HUDEP-2 (cell line): ENCODE measurements around the gene ZNF212.

ENCODE experiments used
- DNase-seq, 76 experiments: peaks; one replicate each; lab custom pipeline; 2025; ENCODE audit not compliant: unreplicated experiment in 76 of 76; lab: John Stamatoyannopoulos, UW

The ZNF212 gene

GRCh38 chr7:149284343-149284742, 44.9 kb downstream of the ZNF212 start:
- no peak for DNase-seq

DNA sequence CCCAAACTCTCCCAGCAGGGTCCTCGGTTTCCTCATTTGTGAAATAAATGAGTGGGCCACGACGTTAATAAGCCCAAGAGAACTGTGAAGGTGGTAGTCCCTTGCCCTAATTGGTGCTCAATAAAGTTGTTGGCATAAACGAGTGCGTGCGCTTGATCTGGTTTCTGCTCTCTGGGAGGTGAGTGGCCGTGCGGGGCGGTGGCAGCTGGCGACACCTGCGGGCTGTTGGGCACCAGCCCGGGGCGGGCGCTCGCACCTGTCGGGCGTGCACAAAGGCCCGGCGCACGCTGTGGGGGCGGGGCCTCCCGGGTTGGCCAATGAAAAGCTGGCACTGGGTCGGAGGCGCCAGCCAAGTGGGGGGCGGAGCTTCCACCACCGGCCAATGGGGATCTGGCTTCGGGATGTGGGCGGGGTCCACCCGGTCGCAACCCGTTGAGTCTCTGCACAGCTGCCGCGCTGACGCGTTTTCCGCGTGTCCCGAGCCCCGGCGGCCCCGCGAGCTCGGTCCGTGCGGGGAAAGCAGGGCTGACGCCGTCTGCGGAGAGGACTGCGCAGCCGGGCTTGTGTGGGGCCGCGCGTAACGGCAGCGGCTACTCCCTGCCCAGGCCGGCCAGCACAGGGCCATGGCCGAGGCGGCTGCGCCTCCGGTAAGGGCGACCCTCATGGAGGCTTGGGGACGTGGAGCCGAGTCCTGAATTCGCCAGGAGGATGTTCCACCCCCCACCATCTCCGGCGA, 45.6 kb downstream of the ZNF212 start:
- DNase-seq: peak in 75 of 76 experiments; percentile 51 to 96 (median 91)

- peak in 11 of 76 experiments; percentile 3 to 52 (median 5) for DNase-seq
Measured at GRCh38 chr7:149285603-149286002, 46.2 kb downstream of the ZNF212 start.

DNA sequence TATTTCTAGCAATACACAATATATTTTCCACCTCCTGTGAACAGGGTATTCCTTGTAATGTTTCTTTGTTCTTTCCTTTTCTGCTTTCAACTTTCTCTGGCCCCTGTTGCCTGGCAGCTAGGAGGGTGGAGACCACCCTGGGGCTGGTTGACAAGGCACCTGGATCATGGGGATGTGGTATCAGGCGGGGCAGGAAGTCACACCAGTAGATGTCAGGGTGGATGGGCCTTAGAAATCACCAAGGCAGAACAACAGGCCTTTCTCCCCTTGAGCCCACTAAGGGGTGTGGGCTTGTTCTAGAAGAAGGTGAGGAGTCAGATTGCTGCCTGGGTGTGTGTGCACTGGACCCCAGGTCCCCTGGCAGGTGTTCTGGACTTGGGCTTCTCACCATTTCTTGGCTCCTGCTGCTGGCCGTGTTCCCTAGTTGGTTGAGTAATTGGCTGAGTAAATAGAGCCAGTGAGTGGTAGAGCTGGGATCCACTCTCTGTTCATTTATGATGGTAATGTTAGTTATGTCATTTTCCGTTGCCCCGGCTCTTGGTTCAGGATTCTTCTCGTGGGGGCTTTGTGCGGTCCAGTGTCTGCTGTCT, 47.5 kb downstream of the ZNF212 start:
- no peak for DNase-seq

DNA sequence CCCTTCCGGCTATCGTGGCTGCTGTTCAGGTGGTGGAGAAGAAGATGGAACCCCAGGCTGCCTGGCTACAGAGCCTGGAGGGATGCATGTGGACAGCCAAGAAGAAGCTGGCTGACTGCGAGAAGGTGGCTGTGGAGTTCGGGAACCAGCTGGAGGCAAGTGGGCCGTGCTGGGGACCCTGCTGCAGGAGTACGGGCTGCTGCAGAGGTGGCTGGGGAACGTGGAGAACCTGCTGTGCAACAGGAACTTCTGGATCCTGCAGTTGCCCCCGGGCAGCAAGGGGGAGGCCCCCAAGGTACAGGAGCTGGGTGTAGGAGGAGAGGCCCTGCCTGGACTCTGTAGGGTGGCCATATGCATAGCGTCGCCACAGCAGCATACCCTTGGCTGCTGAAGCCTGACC, 48.2 kb downstream of the ZNF212 start:
- no peak for DNase-seq

- no peak for DNase-seq
Measured at GRCh38 chr7:149289262-149289661, 49.8 kb downstream of the ZNF212 start.

DNA sequence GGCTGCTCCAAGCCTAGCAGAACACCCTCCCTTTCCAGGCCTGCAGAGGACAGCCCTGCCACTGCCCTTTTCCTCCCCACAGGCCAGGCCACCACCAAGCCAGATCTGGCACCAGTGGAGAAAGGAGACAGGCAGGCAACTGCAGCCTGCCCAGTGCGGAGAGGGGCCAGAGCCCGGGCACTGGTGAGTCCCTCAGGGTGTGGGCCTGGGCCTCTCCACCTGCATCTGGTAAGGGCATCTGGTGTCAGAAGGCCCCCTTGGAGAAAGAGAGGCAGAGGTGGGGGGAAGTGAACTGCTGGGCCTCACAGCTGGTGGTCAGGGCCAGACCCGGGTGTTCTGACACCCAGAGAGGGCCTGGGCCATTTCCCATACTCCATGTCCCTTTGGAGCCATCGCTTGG, 50.4 kb downstream of the ZNF212 start:
- no peak for DNase-seq

DNA sequence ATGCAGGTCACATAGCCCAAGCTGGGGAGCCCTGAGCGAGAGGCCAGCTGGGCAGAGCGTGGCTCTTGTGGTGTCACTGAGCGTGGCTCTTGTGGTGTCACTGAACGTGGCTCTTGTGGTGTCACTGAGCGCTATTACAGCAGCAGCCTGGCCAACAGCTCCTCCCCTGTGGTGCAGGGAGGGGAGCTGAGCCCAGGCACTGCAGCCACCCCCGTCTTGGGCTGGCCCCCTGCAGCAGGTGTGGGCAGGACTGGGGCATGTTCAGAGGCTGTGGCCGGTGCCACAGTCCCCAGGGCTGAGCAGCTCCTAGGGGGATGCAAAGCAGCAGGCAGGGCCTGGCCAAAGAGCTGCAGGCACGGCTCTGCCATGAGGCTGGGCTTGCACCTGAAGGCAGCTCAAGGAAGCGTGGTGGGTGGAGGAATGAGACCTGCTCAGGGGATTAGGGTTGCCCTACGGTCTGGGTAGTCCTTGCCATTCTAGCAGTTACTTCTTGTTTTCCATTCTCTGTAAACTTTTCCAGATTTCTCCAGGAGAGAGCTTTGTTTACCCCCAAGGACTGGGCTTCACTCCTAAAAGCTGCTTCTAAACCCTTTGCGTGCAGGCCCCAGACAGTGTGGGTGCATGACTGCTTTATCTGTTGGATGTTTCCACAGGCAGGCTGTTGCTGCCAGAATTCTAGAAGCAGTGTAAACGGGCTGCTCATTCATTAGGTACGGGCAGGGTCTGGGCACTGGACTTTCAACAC, 51.8 kb downstream of the ZNF212 start:
- no peak for DNase-seq

- DNase-seq: no peak
Measured at GRCh38 chr7:149291781-149292461, 52.5 kb downstream of the ZNF212 start.

DNA sequence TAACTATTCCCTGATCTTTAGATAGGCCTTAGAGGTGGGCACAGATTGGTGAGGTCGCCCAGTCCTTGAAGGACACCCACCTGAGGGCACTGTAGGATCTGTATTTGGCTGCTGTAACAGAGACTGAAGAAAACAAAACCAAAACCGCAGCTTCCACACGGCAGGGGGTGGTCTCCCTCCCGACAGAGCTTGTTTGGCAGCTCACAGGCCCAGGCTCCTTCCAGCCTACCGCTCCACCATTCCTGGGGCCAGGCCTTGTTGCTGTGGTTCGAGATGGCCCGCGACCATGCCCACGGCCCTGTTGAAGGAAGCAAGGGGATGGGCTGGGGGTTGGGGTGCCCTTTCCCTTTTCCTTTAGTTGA, 53.0 kb downstream of the ZNF212 start:
- no peak for DNase-seq

DNA sequence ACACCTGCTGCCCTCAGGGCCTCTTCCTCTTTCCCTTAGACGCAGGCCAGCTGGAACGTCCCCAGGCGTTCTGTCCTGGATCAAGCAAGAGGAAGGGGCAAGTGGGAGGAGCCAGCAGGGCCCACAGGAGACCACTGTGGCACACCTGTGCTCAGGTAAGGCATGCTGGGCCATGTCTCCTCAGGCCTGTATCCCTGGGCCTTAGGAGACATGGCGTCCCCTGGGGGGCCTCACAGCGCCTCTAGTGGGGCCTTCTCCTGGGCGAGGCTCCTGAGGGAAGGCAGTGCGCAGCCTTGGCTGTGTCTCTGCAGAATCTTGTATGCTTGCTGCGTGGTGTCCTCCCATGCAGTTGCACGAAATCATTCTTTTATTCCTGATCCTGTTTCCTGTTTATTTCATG, 53.9 kb downstream of the ZNF212 start:
- DNase-seq: no peak

DNA sequence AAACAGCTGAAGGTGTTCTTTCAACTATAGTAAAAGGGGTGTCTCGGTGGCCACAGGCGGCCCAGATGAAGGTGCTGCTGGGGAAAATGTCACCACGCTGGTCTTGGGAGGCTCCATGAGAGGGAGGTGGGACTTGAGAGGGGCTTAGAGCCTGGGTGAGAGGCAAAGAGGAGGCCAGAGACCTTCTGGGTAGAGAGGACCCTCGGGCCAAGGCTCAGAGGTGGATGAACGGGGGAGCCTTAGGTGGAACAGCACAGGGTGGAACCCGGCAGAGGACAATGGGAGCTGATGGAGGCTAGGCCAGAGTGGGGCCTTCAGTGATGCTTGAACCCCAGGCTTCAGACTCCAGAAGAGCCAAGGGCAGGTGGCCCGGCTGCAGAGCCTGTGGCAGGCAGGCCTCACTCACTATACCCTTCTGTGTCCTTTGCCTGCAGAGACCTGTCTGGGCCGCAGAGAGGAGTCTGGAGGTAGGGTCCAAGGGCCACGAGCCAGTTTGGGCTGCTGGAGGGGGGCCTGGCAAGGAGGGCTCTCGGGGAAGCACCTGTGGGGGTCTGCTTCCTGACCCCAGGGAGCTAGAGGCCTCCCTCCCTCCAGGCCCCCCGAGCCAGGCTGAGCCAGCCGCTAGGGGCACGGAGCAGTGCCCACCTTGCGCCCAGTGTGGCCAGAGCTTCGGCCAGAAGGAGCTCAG, 54.6 kb downstream of the ZNF212 start:
- DNase-seq: no peak

DNA sequence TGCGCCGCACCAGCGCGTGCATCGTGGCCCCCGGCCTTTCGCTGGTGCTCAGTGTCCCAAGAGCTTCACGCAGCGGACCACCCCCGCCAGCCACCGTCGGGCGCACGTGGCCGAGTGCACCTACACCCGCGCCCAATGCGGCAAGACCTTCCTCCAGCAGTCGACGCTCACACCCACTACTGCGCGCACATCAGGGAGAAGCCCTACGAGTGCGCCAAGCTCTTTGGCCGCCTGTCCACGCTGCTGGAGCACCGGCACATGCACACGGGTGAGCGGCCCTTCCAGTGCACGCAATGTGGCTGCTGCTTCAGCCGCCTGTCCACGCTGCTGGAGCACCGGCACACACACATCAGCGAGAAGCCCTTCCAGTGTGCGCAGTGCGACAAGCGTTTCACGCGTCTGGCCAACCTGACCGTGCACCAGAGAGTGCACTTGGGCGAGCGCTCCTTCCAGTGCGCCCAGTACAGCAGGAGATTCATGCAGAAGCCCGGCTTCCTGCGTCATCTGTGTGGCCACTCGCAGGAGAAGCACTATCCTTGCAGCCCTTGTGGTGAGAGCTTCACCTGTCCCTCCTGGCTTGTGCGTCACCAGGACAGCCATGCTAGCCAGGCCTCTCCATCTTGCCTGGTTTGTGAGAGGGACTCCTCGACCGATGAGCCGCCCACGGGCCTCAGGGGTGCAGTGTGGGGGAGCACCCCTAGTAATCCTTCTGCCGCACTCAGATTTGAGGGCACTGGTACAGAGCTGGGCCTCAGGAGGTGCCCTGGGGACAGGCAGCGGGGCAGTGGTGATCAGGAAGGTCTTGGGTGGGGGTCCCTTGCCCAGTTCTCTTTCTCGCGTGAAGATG, 55.4 kb downstream of the ZNF212 start:
- no peak for DNase-seq

- DNase-seq: no peak
Measured at GRCh38 chr7:149295481-149295850, 56.0 kb downstream of the ZNF212 start.

DNA sequence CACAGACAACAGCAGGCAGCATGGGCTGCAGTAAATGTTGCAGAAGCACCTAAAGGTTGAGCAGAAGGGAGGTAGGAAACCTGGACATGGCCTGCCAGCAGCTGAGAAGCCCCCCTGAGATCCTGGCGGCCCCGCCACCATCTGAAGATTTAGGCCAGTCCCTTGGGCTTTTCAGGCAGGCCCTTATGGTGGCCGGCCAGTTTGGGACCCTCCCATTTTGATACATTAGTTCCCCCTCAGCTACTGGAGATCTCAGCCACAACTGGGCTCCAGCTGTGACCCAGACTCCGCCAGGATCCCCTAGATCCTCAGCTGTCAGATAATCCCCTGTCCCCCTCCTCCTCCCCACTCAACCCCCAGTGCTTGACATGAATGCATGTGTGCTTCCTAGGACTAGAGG, 56.9 kb downstream of the ZNF212 start:
- DNase-seq: no peak

- no peak for DNase-seq
Measured at GRCh38 chr7:149297034-149297755, 57.7 kb downstream of the ZNF212 start.

- no peak for DNase-seq
Measured at GRCh38 chr7:149300620-149301285, 61.3 kb downstream of the ZNF212 start.

DNA sequence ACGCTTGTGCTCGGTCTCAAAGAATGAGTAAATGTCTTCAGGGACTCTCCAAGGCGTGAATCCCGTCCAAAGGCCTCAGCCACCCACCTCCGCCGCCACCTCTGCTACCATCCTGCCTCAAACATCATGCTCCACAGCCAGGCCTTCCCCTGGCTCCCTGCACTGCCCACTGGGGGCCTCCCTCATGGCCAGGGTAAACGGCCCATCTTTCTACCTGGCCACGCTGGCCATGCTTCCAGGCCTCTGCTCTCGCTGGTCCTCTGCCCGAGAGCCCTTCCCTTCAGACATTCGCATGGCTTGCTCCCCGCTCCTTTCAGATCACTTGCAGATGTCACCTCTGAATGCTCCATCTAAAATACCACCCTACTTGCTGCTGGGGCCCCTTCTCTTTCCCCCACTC, 62.8 kb downstream of the ZNF212 start:
- DNase-seq: no peak

- DNase-seq: no peak
Measured at GRCh38 chr7:149302865-149303264, 63.4 kb downstream of the ZNF212 start.
